Right atrium auricular region (tissue), 2 donors: ENCODE data around the gene THY1. TPM values are rescaled to one million over a fixed set of nuclear protein-coding genes. Genes with fewer than 3 reads are reported as not detected.

Experiments used
- DNase-seq: peaks from one replicate; pipeline ENCODE4 v3.0.0-alpha.2; 2019; ENCODE audit warnings: low spot score
- H3K27ac ChIP-seq, 2 donors: fragments of 200-600 bp; sonication (generic); 1 replicate in 1 of 2; 2 replicates in 1 of 2; pipeline ENCODE4 v1.5.1; 2016 to 2019
- H3K27me3 ChIP-seq, 2 donors: fragments of 200-600 bp; sonication (generic); one replicate each; pipeline versions ENCODE4 v1.5.1 to v1.6.0; 2017 to 2019
- H3K36me3 ChIP-seq: fragments of 200-600 bp; sonication (generic); one replicate; pipeline ENCODE4 v1.5.1; 2016
- H3K4me1 ChIP-seq, 2 donors: fragments of 200-600 bp; sonication (generic); one replicate each; pipeline versions ENCODE4 v1.5.1 to v1.6.0; 2017 to 2019
- H3K4me3 ChIP-seq, 2 donors: fragments of 200-600 bp; sonication (generic); 1 replicate in 1 of 2; 2 replicates in 1 of 2; pipeline ENCODE4 v1.5.1; 2017 to 2019; ENCODE audit warnings: mild to moderate bottlenecking in 1 of 2, moderate library complexity in 1 of 2
- H3K9me3 ChIP-seq, 2 donors: fragments of 200-600 bp; sonication (generic); one replicate each; pipeline ENCODE4 v1.5.1; 2019
- CTCF ChIP-seq, 2 donors: fragments of 200-600 bp; sonication (generic); IDR thresholded peaks; one replicate each; pipeline ENCODE4 v1.5.1; 2019; ENCODE audit warnings: antibody characterized with exemption in 2 of 2
- total RNA-seq, 2 donors: library from RNA; depleted of rRNA; stranded (reverse); fragments of >200 nt; gene quantifications; one replicate each; pipeline ENCODE4 v1.1.0, GENCODE V29; 2016

Gene THY1
- total RNA-seq, 2 donors from 2014 or later: 2.0 to 7.2 TPM

DNA sequence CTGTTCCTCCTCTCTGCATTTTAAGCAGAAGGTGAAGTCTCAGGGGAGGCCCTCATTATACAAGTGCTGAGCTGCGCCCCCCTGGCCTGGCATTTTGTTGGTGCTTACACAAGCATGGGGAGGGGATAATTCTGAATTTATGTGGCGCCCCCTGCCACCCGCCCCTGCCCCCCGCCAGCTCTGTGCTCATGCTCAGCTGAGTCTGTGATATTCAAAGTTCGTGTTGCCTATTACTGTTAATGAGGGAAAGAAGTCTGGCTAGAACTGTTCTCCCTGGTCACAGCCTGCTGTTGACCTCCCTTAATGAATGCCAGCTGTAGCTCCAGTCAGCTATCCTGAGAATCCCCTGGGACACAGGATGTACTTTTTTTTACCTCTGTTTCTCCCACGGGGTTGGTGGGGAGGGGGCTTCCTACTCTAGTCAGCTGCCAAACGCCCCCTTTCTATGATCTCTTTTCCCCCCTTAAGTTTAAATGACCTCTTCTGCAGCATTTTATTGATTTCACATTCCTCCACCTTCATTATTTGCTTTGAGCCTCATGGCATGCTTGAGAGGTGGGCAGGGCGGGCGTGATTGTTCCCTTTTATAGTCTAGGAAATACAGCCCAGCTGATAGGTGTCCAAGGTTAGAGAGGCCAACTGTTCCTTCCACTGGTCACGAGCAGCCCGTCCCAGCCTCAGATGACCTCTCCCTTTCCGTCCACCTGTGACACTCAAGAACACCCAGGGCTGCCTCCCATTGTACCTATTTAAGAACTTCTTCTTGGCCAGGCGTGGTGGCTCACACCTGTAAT, 53.6 kb downstream of the THY1 start:
- DNase-seq: no peak
- Histone ChIP-seq H3K4me1 (peaks cover 0 to 95% of the 10 kb centered on the region in 2 donors), H3K27me3 (no peaks in the 10 kb centered on the region), H3K36me3 (no peaks in the 10 kb centered on the region), H3K9me3 (no peaks in the 10 kb centered on the region), H3K27ac (peak overlapping the region; percentile 94), H3K4me3 (peak overlapping the region in 1 of 2 donors; percentile 10)
- no peak for TF ChIP-seq CTCF (IDR thresholded peaks at IDR 0.05)

DNA sequence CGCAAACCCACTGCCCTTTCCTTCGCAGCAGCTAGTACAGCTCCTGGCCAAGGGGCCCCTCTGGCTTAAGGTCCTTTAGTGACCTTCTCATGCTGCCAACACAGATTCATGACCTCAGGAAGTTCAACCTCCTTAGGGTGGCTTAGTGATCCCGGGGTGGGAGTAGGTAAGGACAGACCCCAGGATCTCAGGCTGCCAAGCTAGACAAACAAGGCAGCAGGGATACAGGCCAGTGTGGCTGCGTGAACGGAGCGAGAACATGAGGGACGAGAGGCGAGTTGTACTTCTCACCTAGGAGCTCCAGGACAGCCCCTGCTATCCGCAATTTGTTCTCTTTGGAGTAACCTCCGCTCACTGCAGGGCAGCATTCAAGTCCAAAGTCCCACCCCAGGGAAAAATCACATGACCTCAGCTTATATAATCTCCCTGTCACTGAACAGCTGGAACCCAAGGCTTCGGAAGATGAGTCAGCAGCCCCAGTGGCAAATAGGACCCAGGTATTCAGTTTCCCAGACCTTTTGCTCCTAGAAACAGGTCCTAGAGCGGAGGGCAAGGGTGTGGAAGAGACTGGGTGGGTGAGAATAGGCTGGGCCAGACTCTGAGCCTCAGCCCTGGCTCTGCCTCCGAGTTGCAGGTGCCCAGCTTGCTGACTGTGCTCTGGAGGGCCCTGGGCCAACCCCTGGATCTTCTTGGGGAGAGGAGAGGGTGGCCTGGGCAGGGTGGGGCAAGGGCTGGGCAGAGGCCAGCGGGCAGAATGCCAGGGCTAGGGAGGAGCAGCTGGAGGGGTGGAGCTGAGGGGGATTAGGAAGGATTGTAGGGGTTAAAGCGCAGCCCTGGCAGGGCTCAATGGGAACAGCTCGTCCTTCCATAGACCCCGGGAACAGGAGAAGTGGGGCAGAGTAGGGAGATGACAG, 54.6 kb downstream of the THY1 start:
- no peaks in the 10 kb centered on the region for H3K36me3 ChIP-seq
- H3K27me3 ChIP-seq: no peaks in the 10 kb centered on the region
- peak overlapping the region; percentile 94 for H3K27ac ChIP-seq
- no peak for DNase-seq
- peaks cover 0 to 93% of the 10 kb centered on the region in 2 donors for H3K4me1 ChIP-seq
- H3K4me3 ChIP-seq: peak overlapping the region in 1 of 2 donors; percentile 10
- no peaks in the 10 kb centered on the region for H3K9me3 ChIP-seq
- no peak for TF ChIP-seq CTCF (IDR thresholded peaks at IDR 0.05)

GRCh38 chr11:119367661-119368120, 55.3 kb downstream of the THY1 start:
- DNase-seq: no peak
- peaks cover 0 to 88% of the 10 kb centered on the region in 2 donors for H3K4me1 ChIP-seq
- H3K27me3 ChIP-seq: no peaks in the 10 kb centered on the region
- no peaks in the 10 kb centered on the region for H3K36me3 ChIP-seq
- H3K4me3 ChIP-seq: peak overlapping the region in 1 of 2 donors; percentile 10
- H3K9me3 ChIP-seq: no peaks in the 10 kb centered on the region
- TF ChIP-seq CTCF (IDR thresholded peaks at IDR 0.05): no peak
- H3K27ac ChIP-seq: peak overlapping the region; percentile 94

Other genes starting within 250 kb of the THY1 start
- 1 to 10 TPM; 1.7 to 5.6 TPM for gene NHERF4, start 237.7 kb downstream of the THY1 start, total RNA-seq
- gene CBL, start 216.8 kb downstream of the THY1 start, total RNA-seq: 10 to 100 TPM in 1 of 2 donors, 1 to 10 TPM in 1; 8.5 to 14.5 TPM
- 100 to 1,000 TPM; 356 to 509 TPM for gene MCAM, start 106.0 kb downstream of the THY1 start, total RNA-seq
- gene RNF26, start 88.6 kb downstream of the THY1 start, total RNA-seq: 10 to 100 TPM in 1 of 2 donors, 1 to 10 TPM in 1; 8.2 to 10.3 TPM
- 10 to 100 TPM; 41.4 to 47.4 TPM for gene C1QTNF5, start 82.3 kb downstream of the THY1 start, total RNA-seq
- gene MFRP, start 76.5 kb downstream of the THY1 start, total RNA-seq: not detected
- 10 to 100 TPM; 38.9 to 58.7 TPM for gene USP2, start 41.5 kb downstream of the THY1 start, total RNA-seq